HG02973 (cell line): ENCODE results near the gene CNOT10.
"Not testable (repeated sequence)": the region's sequence is repeated elsewhere in the genome, so short reads cannot be mapped to it uniquely, and the experiment has no call there.

Experiments used
- ATAC-seq: cut with Tn5 transposase; IDR thresholded peaks from one replicate; pipeline ENCODE4 v1.9.1; 2021; ENCODE audit warnings: moderate library complexity; ENCODE audit not compliant: unreplicated experiment

The CNOT10 gene

GRCh38 chr3:32684800-32685542 is at the start of gene CNOT10:
CNOT10 (plus strand) TSS chr3:32685188; CDS start chr3:32685461, 273 bp downstream.
- ATAC-seq = peak; percentile 97

GRCh38 chr3:32640939-32641338 is 44.0 kb upstream of the CNOT10 start:
- no peak for ATAC-seq

- ATAC-seq = no peak
Measured at GRCh38 chr3:32641356-32641755, 43.6 kb upstream of the CNOT10 start.

GRCh38 chr3:32643354-32643753 is 41.6 kb upstream of the CNOT10 start:
- no peak for ATAC-seq

- no peak for ATAC-seq
Measured at GRCh38 chr3:32643816-32644215, 41.2 kb upstream of the CNOT10 start.

- ATAC-seq = no peak
Measured at GRCh38 chr3:32644380-32644779, 40.6 kb upstream of the CNOT10 start.

GRCh38 chr3:32646761-32647160 is 38.2 kb upstream of the CNOT10 start:
- ATAC-seq = no peak

- ATAC-seq = not testable (repeated sequence)
Measured at GRCh38 chr3:32652337-32653100, 32.5 kb upstream of the CNOT10 start.

- no peak for ATAC-seq
Measured at GRCh38 chr3:32655167-32655566, 29.8 kb upstream of the CNOT10 start.

- no peak for ATAC-seq
Measured at GRCh38 chr3:32660634-32661033, 24.4 kb upstream of the CNOT10 start.

- no peak for ATAC-seq
Measured at GRCh38 chr3:32662647-32663046, 22.3 kb upstream of the CNOT10 start.

GRCh38 chr3:32664630-32665075 is 20.3 kb upstream of the CNOT10 start:
- not testable (repeated sequence) for ATAC-seq

- no peak for ATAC-seq
Measured at GRCh38 chr3:32667072-32667582, 17.9 kb upstream of the CNOT10 start.

- ATAC-seq = not testable (repeated sequence)
Measured at GRCh38 chr3:32669226-32669625, 15.8 kb upstream of the CNOT10 start.

GRCh38 chr3:32673730-32674129 is 11.3 kb upstream of the CNOT10 start:
- ATAC-seq = not testable (repeated sequence)

GRCh38 chr3:32675164-32675563 is 9.8 kb upstream of the CNOT10 start:
- ATAC-seq = no peak

- ATAC-seq = no peak
Measured at GRCh38 chr3:32675650-32676049, 9.3 kb upstream of the CNOT10 start.

- ATAC-seq = no peak
Measured at GRCh38 chr3:32681811-32682210, 3.2 kb upstream of the CNOT10 start.

GRCh38 chr3:32684029-32684799 is 774 bp upstream of the CNOT10 start:
- no peak for ATAC-seq

- ATAC-seq = peak; percentile 0
Measured at GRCh38 chr3:32685543-32686185, 676 bp downstream of the CNOT10 start.

- no peak for ATAC-seq
Measured at GRCh38 chr3:32686713-32687112, 1.7 kb downstream of the CNOT10 start.
